Stomach smooth muscle (tissue), 2 donors: ENCODE data around the gene P2RY2.

Experiments used
- H3K27ac ChIP-seq: one replicate; pipeline ENCODE4 v1.7.0; 2013; ENCODE audit warnings: mild to moderate bottlenecking, low read length, inconsistent platforms
- H3K27me3 ChIP-seq, 2 donors: one replicate each; pipeline ENCODE4 v1.7.0; 2013; ENCODE audit warnings: low read length in 2 of 2; ENCODE audit not compliant: insufficient read depth in 2 of 2, control insufficient read depth in 1 of 2
- H3K36me3 ChIP-seq, 2 donors: one replicate each; pipeline ENCODE4 v1.7.0; 2013; ENCODE audit warnings: low read length in 2 of 2; ENCODE audit not compliant: control insufficient read depth in 2 of 2, insufficient read depth in 2 of 2
- H3K4me1 ChIP-seq: one replicate; pipeline ENCODE4 v1.7.0; 2013; ENCODE audit warnings: low read length; ENCODE audit not compliant: control insufficient read depth, insufficient read depth
- H3K4me3 ChIP-seq, 2 donors: one replicate each; pipeline ENCODE4 v1.7.0; 2013; ENCODE audit warnings: low read length in 2 of 2
- H3K9ac ChIP-seq, 2 donors: one replicate each; pipeline ENCODE4 v1.7.0; 2013; ENCODE audit warnings: low read length in 2 of 2, mild to moderate bottlenecking in 1 of 2
- H3K9me3 ChIP-seq, 2 donors: one replicate each; pipeline ENCODE4 v1.7.0; 2013; ENCODE audit warnings: low read length in 2 of 2; ENCODE audit not compliant: control insufficient read depth in 2 of 2
- donor health status: healthy.
- donor health status: Pancreatic carcinoma.

P2RY2 gene

GRCh38 chr11:73188301-73188700 is 29.8 kb upstream of the P2RY2 start:
- peaks cover 0 to 8% of the 10 kb centered on the region in 2 donors for H3K27me3 ChIP-seq
- H3K4me1 ChIP-seq: peaks cover 9% of the 10 kb centered on the region
- no peaks in the 10 kb centered on the region for H3K9me3 ChIP-seq
- no peaks in the 10 kb centered on the region for H3K36me3 ChIP-seq
- no peak overlapping the region for H3K9ac ChIP-seq
- H3K4me3 ChIP-seq: no peak overlapping the region
- H3K27ac ChIP-seq: no peak overlapping the region

GRCh38 chr11:73189315-73189714 is 28.8 kb upstream of the P2RY2 start:
- H3K36me3 ChIP-seq: no peaks in the 10 kb centered on the region
- H3K9me3 ChIP-seq: no peaks in the 10 kb centered on the region
- no peak overlapping the region for H3K9ac ChIP-seq
- H3K27ac ChIP-seq: no peak overlapping the region
- H3K4me3 ChIP-seq: no peak overlapping the region
- peaks cover 0 to 8% of the 10 kb centered on the region in 2 donors for H3K27me3 ChIP-seq
- peaks cover 9% of the 10 kb centered on the region for H3K4me1 ChIP-seq

GRCh38 chr11:73189723-73190556 is 28.1 kb upstream of the P2RY2 start:
- Histone ChIP-seq H3K27me3 (peaks cover 0 to 8% of the 10 kb centered on the region in 2 donors), H3K4me1 (peaks cover 9% of the 10 kb centered on the region), H3K27ac (no peak overlapping the region), H3K36me3 (no peaks in the 10 kb centered on the region), H3K9ac (no peak overlapping the region), H3K4me3 (no peak overlapping the region), H3K9me3 (no peaks in the 10 kb centered on the region)

- Histone ChIP-seq H3K9me3 (no peaks in the 10 kb centered on the region), H3K27me3 (peaks cover 0 to 5% of the 10 kb centered on the region in 2 donors), H3K4me1 (peaks cover 9% of the 10 kb centered on the region), H3K27ac (no peak overlapping the region), H3K9ac (no peak overlapping the region), H3K4me3 (no peak overlapping the region), H3K36me3 (no peaks in the 10 kb centered on the region)
Observed at GRCh38 chr11:73190557-73190885, 27.6 kb upstream of the P2RY2 start.

- Histone ChIP-seq H3K27ac (no peak overlapping the region), H3K9me3 (no peaks in the 10 kb centered on the region), H3K27me3 (peaks cover 0 to 3% of the 10 kb centered on the region in 2 donors), H3K9ac (no peak overlapping the region), H3K36me3 (no peaks in the 10 kb centered on the region), H3K4me3 (no peak overlapping the region), H3K4me1 (peaks cover 9% of the 10 kb centered on the region)
Observed at GRCh38 chr11:73191151-73191550, 26.9 kb upstream of the P2RY2 start.

GRCh38 chr11:73192272-73192671 is 25.8 kb upstream of the P2RY2 start:
- H3K27ac ChIP-seq: no peak overlapping the region
- H3K27me3 ChIP-seq: no peaks in the 10 kb centered on the region
- H3K9ac ChIP-seq: no peak overlapping the region
- H3K4me1 ChIP-seq: peaks cover 9% of the 10 kb centered on the region
- no peaks in the 10 kb centered on the region for H3K9me3 ChIP-seq
- H3K36me3 ChIP-seq: no peaks in the 10 kb centered on the region
- H3K4me3 ChIP-seq: no peak overlapping the region

- Histone ChIP-seq H3K27me3 (no peaks in the 10 kb centered on the region), H3K4me1 (peaks cover under 1% of the 10 kb centered on the region), H3K27ac (no peak overlapping the region), H3K36me3 (no peaks in the 10 kb centered on the region), H3K9me3 (no peaks in the 10 kb centered on the region), H3K9ac (no peak overlapping the region), H3K4me3 (no peak overlapping the region)
Observed at GRCh38 chr11:73193251-73194033, 24.6 kb upstream of the P2RY2 start.

- no peak overlapping the region for H3K9ac ChIP-seq
- no peaks in the 10 kb centered on the region for H3K9me3 ChIP-seq
- no peak overlapping the region for H3K4me3 ChIP-seq
- no peak overlapping the region for H3K27ac ChIP-seq
- no peaks in the 10 kb centered on the region for H3K27me3 ChIP-seq
- no peaks in the 10 kb centered on the region for H3K36me3 ChIP-seq
- peaks cover 2% of the 10 kb centered on the region for H3K4me1 ChIP-seq
Observed at GRCh38 chr11:73194034-73194507, 24.0 kb upstream of the P2RY2 start.

GRCh38 chr11:73194593-73194992 is 23.5 kb upstream of the P2RY2 start:
- Histone ChIP-seq H3K27ac (no peak overlapping the region), H3K27me3 (no peaks in the 10 kb centered on the region), H3K9ac (no peak overlapping the region), H3K36me3 (no peaks in the 10 kb centered on the region), H3K4me3 (no peak overlapping the region), H3K4me1 (peaks cover 2% of the 10 kb centered on the region), H3K9me3 (no peaks in the 10 kb centered on the region)

- H3K36me3 ChIP-seq: no peaks in the 10 kb centered on the region
- no peaks in the 10 kb centered on the region for H3K27me3 ChIP-seq
- H3K9ac ChIP-seq: no peak overlapping the region
- H3K27ac ChIP-seq: no peak overlapping the region
- no peaks in the 10 kb centered on the region for H3K9me3 ChIP-seq
- no peak overlapping the region for H3K4me3 ChIP-seq
- peaks cover 2% of the 10 kb centered on the region for H3K4me1 ChIP-seq
Observed at GRCh38 chr11:73195191-73196007, 22.7 kb upstream of the P2RY2 start.
